HG03432 (cell line): Measurements from ENCODE around the gene DMRT2.

ENCODE experiments used
- ATAC-seq: cut with Tn5 transposase; IDR thresholded peaks from one replicate; pipeline ENCODE4 v1.9.1; 2021; ENCODE audit warnings: mild to moderate bottlenecking, moderate library complexity; ENCODE audit not compliant: unreplicated experiment

Gene DMRT2

GRCh38 chr9:1050125-1050895 is at the start of gene DMRT2:
Gene DMRT2 (plus strand): TSS chr9:1050357. CDS start chr9:1051614, 1,257 bp downstream.
- ATAC-seq, result peak; percentile 89

DNA sequence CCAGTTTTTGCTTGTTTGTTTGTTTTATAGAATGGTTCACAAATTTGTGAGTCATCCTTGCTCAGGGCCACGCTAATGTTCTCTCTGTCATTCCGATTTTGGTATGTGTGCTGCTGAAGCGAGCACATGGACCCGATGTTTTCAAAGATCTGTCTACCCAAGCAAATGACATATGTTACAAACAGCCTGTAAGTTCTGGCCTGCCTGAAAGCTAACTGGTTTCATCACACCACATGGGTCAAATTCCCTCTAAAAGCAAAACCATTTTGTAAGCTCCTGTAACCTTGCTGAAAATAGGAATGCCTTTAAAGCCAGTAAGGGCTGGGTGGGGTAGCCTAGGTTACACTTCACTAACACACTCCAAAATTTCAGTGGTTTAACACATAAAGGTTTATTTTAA is 48.3 kb upstream of the DMRT2 start:
- no peak for ATAC-seq

- no peak for ATAC-seq
Measured at GRCh38 chr9:1002678-1003077, 47.5 kb upstream of the DMRT2 start.

GRCh38 chr9:1005043-1005667 is 45.0 kb upstream of the DMRT2 start:
- peak; percentile 66 for ATAC-seq

GRCh38 chr9:1007312-1007711 is 42.8 kb upstream of the DMRT2 start:
- ATAC-seq, result no peak

DNA sequence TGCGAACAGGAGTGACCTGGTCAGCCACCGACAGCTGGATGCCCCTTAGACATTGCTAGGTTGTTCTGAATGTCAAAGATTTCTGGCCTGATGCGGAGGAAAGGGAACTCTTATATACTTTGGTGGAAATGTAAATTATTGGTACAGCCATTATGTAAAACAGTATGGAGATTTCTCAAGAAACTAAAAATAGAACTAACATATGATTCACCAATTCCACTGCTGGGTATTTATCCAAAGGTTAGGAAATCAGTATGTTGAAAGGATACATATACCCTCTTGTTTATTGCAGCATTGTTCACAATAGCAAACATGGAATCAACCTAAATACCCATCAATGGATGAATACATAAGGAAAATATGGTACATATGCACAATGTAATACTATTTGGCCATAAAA is 41.9 kb upstream of the DMRT2 start:
- no peak for ATAC-seq

DNA sequence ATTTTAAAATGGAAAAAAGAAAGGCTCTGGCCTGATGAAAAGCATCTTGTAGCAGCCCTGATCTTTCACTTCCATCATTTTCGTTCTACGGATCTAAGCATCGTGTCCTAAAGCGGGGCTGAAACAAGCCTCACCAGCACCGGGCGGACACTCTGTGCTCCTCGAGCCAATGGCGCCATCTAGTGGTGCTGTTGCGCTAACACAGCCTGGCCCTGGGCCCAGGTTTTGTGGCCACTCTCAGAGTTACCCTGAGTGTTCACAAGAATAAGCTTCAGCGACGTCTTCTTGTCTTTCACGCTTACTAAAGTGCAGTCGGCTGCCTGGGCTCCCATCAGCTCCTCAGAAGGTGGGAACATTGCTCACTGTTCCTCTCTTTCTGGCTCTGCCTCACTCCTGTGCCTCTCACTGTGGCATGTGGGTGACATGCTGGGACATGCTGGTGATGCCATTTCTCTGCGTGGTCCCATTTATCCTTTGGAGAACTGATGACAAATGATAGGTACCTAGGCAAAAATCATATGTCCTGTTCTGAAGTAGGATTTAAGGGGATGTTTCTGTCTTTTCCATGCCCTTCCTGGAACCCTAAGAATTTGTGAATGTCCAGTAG is 41.0 kb upstream of the DMRT2 start:
- ATAC-seq, result peak; percentile 95

GRCh38 chr9:1013021-1013420 is 37.1 kb upstream of the DMRT2 start:
- no peak for ATAC-seq

GRCh38 chr9:1014225-1014624 is 35.9 kb upstream of the DMRT2 start:
- ATAC-seq, result no peak

DNA sequence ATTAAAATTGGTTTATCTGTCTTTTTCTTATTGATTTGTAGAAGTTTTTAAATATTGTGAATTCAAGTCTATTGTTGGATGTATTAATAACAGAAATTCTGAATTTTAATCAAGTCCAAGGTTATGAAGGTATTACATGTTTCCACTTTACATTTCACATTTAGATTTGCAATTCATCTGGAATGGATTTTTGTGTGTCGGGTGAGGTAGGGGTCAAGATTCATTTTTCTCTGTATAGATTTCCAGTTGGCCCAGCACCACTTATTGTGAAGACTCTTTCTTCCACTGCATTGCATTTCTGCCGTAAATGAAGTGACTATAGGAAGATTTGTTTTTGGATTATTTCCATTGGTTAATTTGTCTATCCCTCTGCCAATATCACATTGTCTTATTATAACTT is 35.5 kb upstream of the DMRT2 start:
- ATAC-seq, result no peak

DNA sequence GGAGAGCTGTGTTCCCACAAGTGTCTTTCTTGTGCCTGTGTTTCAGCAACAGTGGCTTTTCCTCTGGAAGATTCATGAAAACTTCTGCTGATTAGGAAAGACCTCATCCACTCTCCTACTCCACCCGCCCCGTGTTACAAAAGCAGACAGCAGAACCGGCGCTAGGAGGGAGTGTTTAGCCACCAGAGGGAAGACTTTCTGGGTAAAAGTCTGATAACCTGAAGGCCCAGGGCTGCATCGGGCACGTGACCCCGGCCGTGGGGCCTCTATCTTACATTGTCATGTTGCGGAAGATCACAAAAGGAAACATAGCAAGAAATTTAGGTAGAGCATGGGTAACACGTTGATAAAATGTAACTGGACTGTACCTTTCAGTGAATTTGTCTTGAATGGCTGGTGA is 32.0 kb upstream of the DMRT2 start:
- ATAC-seq, result no peak

- no peak for ATAC-seq
Measured at GRCh38 chr9:1024112-1024511, 26.0 kb upstream of the DMRT2 start.

- ATAC-seq, result no peak
Measured at GRCh38 chr9:1025131-1025530, 25.0 kb upstream of the DMRT2 start.

DNA sequence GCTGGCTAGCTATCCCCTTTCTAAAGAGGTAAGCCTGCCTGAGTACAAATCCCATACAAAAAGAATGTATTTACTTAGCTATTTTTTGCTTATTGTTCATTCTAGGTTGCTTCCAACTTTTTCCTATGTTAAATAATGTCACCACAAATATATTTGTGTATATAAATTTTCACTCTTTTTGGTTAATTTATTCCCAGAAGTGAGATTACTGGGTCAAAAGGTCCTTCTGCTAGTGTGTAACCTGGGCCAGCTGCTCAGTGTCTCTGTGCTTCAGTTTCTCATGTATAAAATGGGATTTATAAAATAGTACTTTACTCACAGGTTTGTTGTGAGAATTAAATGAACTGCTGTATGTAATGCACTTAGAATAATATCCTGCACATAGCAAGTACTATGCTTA is 23.9 kb upstream of the DMRT2 start:
- no peak for ATAC-seq

- ATAC-seq, result no peak
Measured at GRCh38 chr9:1028501-1029190, 21.5 kb upstream of the DMRT2 start.

DNA sequence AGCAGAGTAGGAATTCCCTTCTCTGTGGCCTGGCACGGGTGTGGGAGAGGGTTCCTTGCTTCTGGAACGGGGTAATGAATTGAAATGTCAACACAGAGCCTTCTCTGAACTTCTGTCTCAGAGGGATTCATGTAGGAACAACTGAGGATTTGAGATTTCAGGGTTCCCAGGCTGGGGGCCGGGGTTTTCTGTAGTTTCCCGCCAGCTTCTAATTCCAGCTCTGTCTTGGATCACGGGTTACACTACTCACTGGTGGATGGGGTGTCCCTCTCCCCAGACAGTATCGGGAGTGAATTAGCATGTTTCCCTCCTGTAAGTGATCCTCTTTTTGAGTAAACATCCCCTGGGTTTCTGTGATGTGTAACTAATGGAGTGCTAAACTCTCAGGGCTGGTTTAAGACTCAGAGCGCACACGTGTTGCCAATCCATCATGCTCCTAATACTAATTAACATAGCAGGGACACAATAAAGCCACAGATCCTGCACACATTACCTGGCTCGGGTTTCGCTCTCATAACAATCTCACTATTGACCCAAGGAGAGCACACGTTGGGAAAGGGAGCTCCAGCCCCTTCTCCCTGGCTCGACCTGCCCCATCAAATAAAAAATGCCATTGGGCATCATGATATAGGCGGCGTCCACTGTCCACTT is 18.1 kb upstream of the DMRT2 start:
- no peak for ATAC-seq

DNA sequence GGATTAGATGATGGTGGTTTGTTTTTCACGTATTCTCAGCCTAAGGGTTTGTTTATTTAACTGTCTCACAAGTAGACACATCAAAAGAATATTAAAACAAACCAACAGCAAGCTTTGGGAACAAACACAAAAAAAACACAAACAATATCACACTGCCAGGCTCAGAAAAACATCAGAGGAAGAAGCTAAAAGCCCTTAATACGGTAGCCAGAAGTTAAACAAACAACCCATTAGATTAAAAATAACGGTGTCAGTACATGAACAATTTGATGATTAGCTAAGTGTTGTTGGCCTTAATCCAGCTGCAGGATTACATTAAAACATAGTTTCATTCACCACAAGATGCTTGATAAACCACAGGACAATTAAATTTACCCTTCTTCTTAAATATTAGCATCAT is 15.9 kb upstream of the DMRT2 start:
- no peak for ATAC-seq

GRCh38 chr9:1039589-1039988 is 10.6 kb upstream of the DMRT2 start:
- no peak for ATAC-seq

DNA sequence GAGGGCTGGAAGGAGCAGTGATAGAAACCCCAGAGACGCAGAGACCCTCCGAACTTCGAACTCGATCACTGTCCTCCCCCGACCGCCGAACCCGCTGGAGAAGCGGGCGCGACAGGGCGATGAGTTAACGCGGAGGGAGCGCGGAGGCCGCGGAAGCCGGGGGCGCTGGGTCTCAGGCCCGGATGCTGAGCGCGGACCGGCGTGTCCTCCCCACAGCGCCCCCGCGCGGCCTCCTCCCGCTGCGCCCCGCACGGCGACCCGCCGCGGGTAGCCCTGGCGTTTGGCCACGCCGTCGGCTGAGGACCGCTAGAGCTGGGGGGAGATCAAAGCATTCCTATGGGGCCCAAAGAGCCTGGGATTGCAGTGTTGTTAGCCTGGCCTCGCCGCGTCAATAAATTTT is 7.7 kb upstream of the DMRT2 start:
- ATAC-seq, result no peak

GRCh38 chr9:1044643-1045042 is 5.5 kb upstream of the DMRT2 start:
- no peak for ATAC-seq
